Measurements from ENCODE around the gene CDK6. TPM values are rescaled to one million over a fixed set of nuclear protein-coding genes. Genes with fewer than 3 reads are reported as not detected.

The CDK6 gene
- total and polyA plus RNA-seq, 4 donors, result 3.3 to 35.0 (median 12.0) TPM

GRCh38 chr7:92647011-92647625 lies 189.3 kb downstream of the CDK6 start:
- Histone ChIP-seq H3K27me3 (ENCODE audit: control insufficient read depth in 4 of 4, insufficient read depth in 4 of 4, low read length in 3 of 4) (no peaks in the 10 kb centered on the region), H3K27ac (ENCODE audit: low read depth in 1 of 2, low read length in 2 of 2) (no peak overlapping the region), H3K36me3 (ENCODE audit: control insufficient read depth in 4 of 4, insufficient read depth in 3 of 4, low read depth in 1 of 4, low read length in 3 of 4) (no peaks in the 10 kb centered on the region), H3K9ac (ENCODE audit: low read depth in 1 of 2, low read length in 2 of 2) (no peak overlapping the region), H3K4me3 (ENCODE audit: low read depth in 1 of 3, low read length in 3 of 3) (no peak overlapping the region), H3K4me1 (ENCODE audit: control insufficient read depth in 4 of 4, insufficient read depth in 4 of 4, low read length in 3 of 4) (peaks cover 0 to 8% (median 0%) of the 10 kb centered on the region in 4 donors), H3K9me3 (ENCODE audit: control insufficient read depth in 4 of 4, low read length in 3 of 4) (no peaks in the 10 kb centered on the region)
- no peak for DNase-seq (ENCODE audit: low spot score)
- TF ChIP-seq, protein P1, sequence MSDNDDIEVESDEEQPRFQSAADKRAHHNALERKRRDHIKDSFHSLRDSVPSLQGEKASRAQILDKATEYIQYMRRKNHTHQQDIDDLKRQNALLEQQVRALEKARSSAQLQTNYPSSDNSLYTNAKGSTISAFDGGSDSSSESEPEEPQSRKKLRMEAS (IDR thresholded peaks at IDR 0.05), result no peak
- TF ChIP-seq, protein P2, sequence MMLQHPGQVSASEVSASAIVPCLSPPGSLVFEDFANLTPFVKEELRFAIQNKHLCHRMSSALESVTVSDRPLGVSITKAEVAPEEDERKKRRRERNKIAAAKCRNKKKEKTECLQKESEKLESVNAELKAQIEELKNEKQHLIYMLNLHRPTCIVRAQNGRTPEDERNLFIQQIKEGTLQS (IDR thresholded peaks at IDR 0.05), result no peak
- TF ChIP-seq FOXA2 (IDR thresholded peaks at IDR 0.05) (no peak), RXRA (IDR thresholded peaks at IDR 0.05) (no peak), NR2F2 (IDR thresholded peaks at IDR 0.05) (no peak)
- WGBS, result 85% methylated on average over 5 of the region's 5 CpGs

DNA sequence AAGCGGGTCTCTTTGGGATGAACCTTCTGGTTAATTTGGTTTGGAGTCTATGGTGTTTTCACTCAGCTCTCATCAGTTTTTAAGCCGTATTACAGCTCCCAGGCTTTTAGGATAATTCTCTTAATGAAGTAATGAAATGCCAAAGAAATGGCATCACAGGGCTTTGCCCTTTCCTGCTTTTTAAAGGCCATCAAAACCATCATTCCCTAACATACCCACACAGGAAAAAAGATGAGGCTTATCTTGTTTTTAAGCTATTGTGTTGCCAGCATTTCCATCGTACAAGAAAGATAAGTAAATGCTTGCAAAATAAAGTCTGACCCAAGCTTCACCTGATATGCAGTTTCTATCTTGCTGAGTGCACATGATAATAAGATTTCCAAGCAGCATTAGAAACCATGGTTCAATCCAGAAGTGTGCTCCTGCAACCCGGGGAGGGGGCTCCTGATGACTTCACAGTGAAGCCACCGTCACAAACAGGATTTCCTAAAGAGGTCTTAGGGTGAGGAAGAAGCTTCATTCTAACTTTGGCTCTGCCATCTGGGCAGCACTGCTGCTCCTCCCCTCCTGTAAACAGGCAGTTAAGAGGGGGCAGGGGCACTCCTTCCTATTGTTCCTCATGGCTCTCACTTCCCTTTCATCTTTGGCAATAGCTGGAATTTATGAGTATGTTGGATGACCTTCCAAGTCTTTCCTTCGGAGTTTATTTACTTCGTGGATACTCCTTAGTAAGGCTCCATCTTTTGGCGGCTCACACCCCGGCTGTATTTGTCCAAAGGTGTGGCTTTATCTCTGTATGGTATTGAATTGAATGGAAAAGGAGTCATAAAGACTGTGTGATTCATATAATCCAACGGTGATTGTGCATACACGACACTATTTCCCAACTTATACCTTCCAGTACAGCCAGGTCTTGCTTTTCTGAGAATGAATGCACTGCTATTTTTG lies 191.0 kb downstream of the CDK6 start:
- no peaks in the 10 kb centered on the region for H3K9me3 ChIP-seq (ENCODE audit: control insufficient read depth in 4 of 4, low read length in 3 of 4)
- no peak overlapping the region for H3K9ac ChIP-seq (ENCODE audit: low read depth in 1 of 2, low read length in 2 of 2)
- H3K27ac ChIP-seq (ENCODE audit: low read depth in 1 of 2, low read length in 2 of 2), result no peak overlapping the region
- no peaks in the 10 kb centered on the region for H3K27me3 ChIP-seq (ENCODE audit: control insufficient read depth in 4 of 4, insufficient read depth in 4 of 4, low read length in 3 of 4)
- H3K4me1 ChIP-seq (ENCODE audit: control insufficient read depth in 4 of 4, insufficient read depth in 4 of 4, low read length in 3 of 4), result peaks cover 0 to 8% (median 0%) of the 10 kb centered on the region in 4 donors
- DNase-seq (ENCODE audit: low spot score), result no peak
- WGBS, result 62% methylated on average over 11 of the region's 11 CpGs
- no peaks in the 10 kb centered on the region for H3K36me3 ChIP-seq (ENCODE audit: control insufficient read depth in 4 of 4, insufficient read depth in 3 of 4, low read depth in 1 of 4, low read length in 3 of 4)
- no peak for TF ChIP-seq NR2F2 (IDR thresholded peaks at IDR 0.05)
- no peak for TF ChIP-seq SP1 (IDR thresholded peaks at IDR 0.05)
- TF ChIP-seq JUND (IDR thresholded peaks at IDR 0.05), result no peak
- TF ChIP-seq, protein P2 (IDR thresholded peaks at IDR 0.05), result no peak
- TF ChIP-seq HNF4G (IDR thresholded peaks at IDR 0.05), result no peak
- no peak for TF ChIP-seq HNF4A (conservative IDR thresholded peaks at IDR 0.05)
- TF ChIP-seq TAF1 (conservative IDR thresholded peaks at IDR 0.05), result no peak
- TF ChIP-seq REST (IDR thresholded peaks at IDR 0.05), result no peak
- TF ChIP-seq FOXA1 (IDR thresholded peaks at IDR 0.05), result no peak
- no peak for TF ChIP-seq GABPA (IDR thresholded peaks at IDR 0.05 in 1 of 2, conservative IDR thresholded peaks at IDR 0.05 in 1 of 2)
- no peak for TF ChIP-seq YY1 (IDR thresholded peaks at IDR 0.05)
- TF ChIP-seq CTCF (IDR thresholded peaks at IDR 0.05; ENCODE audit: low read depth, low read length, missing input control), result no peak
- no peak for TF ChIP-seq EGR1 (IDR thresholded peaks at IDR 0.05; ENCODE audit: low read depth in 2 of 2)
- TF ChIP-seq ZBTB33 (IDR thresholded peaks at IDR 0.05), result no peak
- TF ChIP-seq, protein P1 (IDR thresholded peaks at IDR 0.05), result no peak
- no peak for TF ChIP-seq RXRA (IDR thresholded peaks at IDR 0.05)
- TF ChIP-seq RAD21 (IDR thresholded peaks at IDR 0.05), result no peak
- no peak for TF ChIP-seq FOXA2 (IDR thresholded peaks at IDR 0.05)
- no peak overlapping the region for H3K4me3 ChIP-seq (ENCODE audit: low read depth in 1 of 3, low read length in 3 of 3)

Data from liver (tissue), 9 donors.